Measurements from ENCODE around the gene RAB8A. TPM values are rescaled to one million over a fixed set of nuclear protein-coding genes. Genes with fewer than 3 reads are reported as not detected.
A peak's percentile ranks its signal among the peaks of the same experiment; 100 is the strongest.

Gene RAB8A
- 81.6 and 164 TPM in 2 replicates for total RNA-seq (2011; cell fraction: chromatin; rRNA removed; ENCODE audit: low replicate concordance)
- total RNA-seq (2011; cell fraction: nucleolus; rRNA removed), result 94.9 and 99.9 TPM in 2 replicates
- total RNA-seq (2011; cell fraction: nucleoplasm; rRNA removed), result 96.1 and 105 TPM in 2 replicates
- 42.5 and 47.2 TPM in 2 replicates for total RNA-seq (2014; rRNA removed)
- 60.2 and 66.7 TPM in 2 replicates for total RNA-seq (2014; rRNA removed; fragmentation: Illumina TruSeq; extraction: Trizol)
- 92.0 and 102 TPM in 2 replicates for total RNA-seq (2015; rRNA removed; fragmentation: Illumina TruSeq; extraction: Trizol)
- 71.9 and 82.7 TPM in 2 replicates for total RNA-seq (2021)
- 45.4 and 66.9 TPM in 2 replicates for polyA plus RNA-seq (2011; rRNA removed)
- polyA plus RNA-seq (2011; cell fraction: cytosol; rRNA removed), result 50.7 and 63.0 TPM in 2 replicates
- polyA plus RNA-seq (2011; cell fraction: nucleus; rRNA removed), result 33.2 and 35.1 TPM in 2 replicates
- 34.9 and 92.8 TPM in 2 replicates for polyA plus RNA-seq (2012)
- polyA plus RNA-seq (2014; fragmentation: Illumina TruSeq; extraction: Trizol), result 53.2 and 55.4 TPM in 2 replicates
- 10 to 100 TPM; 11.2 to 13.9 TPM for polyA plus RNA-seq (2014; fragmentation: Nextera tagmentation; extraction: Ambion mirVana)
- polyA plus RNA-seq (2014; rRNA removed), result 47.1 and 80.1 TPM in 2 replicates
- polyA minus RNA-seq (2011; rRNA and poly(A)+ RNA removed), result 168 and 219 TPM in 2 replicates
- 52.2 and 76.3 TPM in 2 replicates for polyA minus RNA-seq (2011; cell fraction: cytosol; rRNA and poly(A)+ RNA removed)
- 34.5 and 60.4 TPM in 2 replicates for polyA minus RNA-seq (2011; cell fraction: nucleus; rRNA and poly(A)+ RNA removed)
- Bru-seq, nascent RNA, result percentile 73 among the genes with signal in this experiment
- percentile 72 among the genes with signal in this experiment for BruChase-seq, experiment 1, labeled RNA remaining after a 2-hour chase
- percentile 78 among the genes with signal in this experiment for BruChase-seq, experiment 2, labeled RNA remaining after a 6-hour chase
- long read RNA-seq, experiment 1, transcript RAB8A-202 (8 exons, 1,315 nt), result minor isoform, 7 of 393 reads
- long read RNA-seq, experiment 1, transcript RAB8A-201 (8 exons, 2,827 nt), result major isoform, 332 of 393 reads
- long read RNA-seq, experiment 1, partial matches to known transcripts, result 5 of 393 reads
- long read RNA-seq, experiment 1, other reads (novel, unspliced or antisense), result 47 of 393 reads
- long read RNA-seq, experiment 2, transcript RAB8A-201 (8 exons, 2,827 nt), result major isoform, 30 of 67 reads
- long read RNA-seq, experiment 2, partial matches to known transcripts, result 3 of 67 reads
- long read RNA-seq, experiment 2, other reads (novel, unspliced or antisense), result 34 of 67 reads
- long read RNA-seq, experiment 3, transcript RAB8A-201 (8 exons, 2,827 nt), result major isoform, 113 of 126 reads
- long read RNA-seq, experiment 3, partial matches to known transcripts, result 11 of 126 reads
- long read RNA-seq, experiment 3, other reads (novel, unspliced or antisense), result 2 of 126 reads

DNA sequence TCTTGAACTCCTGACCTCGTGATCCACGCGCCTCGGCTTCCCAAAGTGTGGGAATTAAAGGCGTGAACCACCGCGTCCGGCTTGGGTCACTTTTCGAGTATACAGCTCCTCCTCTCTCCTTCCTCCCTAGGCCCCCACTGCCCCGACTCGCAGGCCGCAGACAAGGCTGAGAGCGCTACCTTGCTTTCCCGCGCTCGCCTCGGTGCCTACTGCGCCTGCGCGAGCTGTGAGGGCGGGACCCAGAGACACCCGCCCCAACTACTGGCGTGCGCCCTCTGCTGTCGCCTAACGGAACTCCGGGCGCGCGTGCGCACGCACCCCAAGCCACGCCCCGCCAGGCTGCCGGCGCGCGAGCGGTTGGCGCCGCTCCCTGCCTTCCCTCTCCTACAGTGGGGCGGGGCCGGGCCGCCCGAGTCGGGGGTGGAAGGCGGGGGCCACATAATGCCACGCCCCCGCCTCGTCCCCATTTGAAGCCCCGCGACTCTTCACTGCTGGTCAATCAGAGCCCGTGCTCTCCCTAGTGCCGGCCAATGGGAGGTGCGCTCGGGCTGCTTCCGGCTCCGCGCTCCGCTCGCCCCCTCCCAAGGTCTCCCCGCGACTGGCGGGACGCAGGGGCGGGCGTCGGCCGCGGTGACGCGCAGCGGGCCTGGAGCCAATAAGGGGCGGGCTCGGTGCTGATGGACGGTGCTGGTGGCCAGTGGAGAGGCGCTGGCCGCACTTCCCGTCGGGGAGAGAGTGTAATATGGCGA is at the start of gene RAB8A:
RAB8A (plus strand) TSS at position 730 of the 749 bp plus-strand sequence; CDS start at position 743, 13 bp downstream.
- no peaks in the 10 kb centered on the region for H3K9me1 ChIP-seq (ENCODE audit: control insufficient read depth, insufficient read depth, low read length)
- no TSS peak for BruUV-seq (replicated peaks)
- in situ Hi-C loops (cut with MboI), result no loop called here
- DNase-seq (ENCODE audit: extremely low read depth in 1 of 4, low spot score in 3 of 4) (peak; percentile 97 to 99 (median 98)), ATAC-seq (peak; percentile 97), FAIRE-seq (peak; percentile 93)
- H4K20me1 ChIP-seq (replicated peaks; ENCODE audit: control insufficient read depth, insufficient read depth, low read length), result peaks cover 17% of the 10 kb centered on the region
- H3K4me2 ChIP-seq (ENCODE audit: insufficient read depth, low read length), result peak within 1 kb of the TSS; percentile 95
- H3K4me3 ChIP-seq, result peak within 1 kb of the TSS; percentile 100
- POLR2A ChIA-PET, result interaction anchor here (0.6 to 3.9 kb wide), 12 partner anchors 10 to 1499 kb away, joined by 3 to 16 read pairs (median 5); partner anchors contain the start of genes FAM32A and TPM4
- H3K36me3 ChIP-seq (ENCODE audit: control insufficient read depth, insufficient read depth, low read length), result peaks cover 28% of the 10 kb centered on the region; the same call in 2 of the 3 replicates
- CTCF ChIA-PET (ENCODE audit: low intra/inter-chr PET ratio), result interaction anchor here (0.6 to 1.3 kb wide), 3 partner anchors 49 to 69 kb away, joined by 3 read pairs; no protein-coding TSS in a partner anchor
- H3K9me3 ChIP-seq (replicated peaks; ENCODE audit: control insufficient read depth, insufficient read depth, low read depth, low read length), result no peaks in the 10 kb centered on the region
- intact Hi-C loops (cut with micrococcal nuclease), result loop anchor here (1.0 to 5.0 kb wide), 4 partner anchors 41 to 72 kb away; no protein-coding TSS in a partner anchor
- H3K27me3 ChIP-seq (ENCODE audit: control insufficient read depth in 2 of 2, insufficient read depth in 2 of 2, low read length in 2 of 2), result no peaks in the 10 kb centered on the region
- WGBS (ENCODE audit: insufficient coverage, low coverage, missing lambda C conversion rate), result 2% methylated on average over 60 of the region's 81 CpGs
- H3K27ac ChIP-seq (ENCODE audit: extremely low read depth, low read depth, low read length), result peak within 1 kb of the TSS; percentile 98
- peak within 1 kb of the TSS; percentile 98 for H2AFZ ChIP-seq (ENCODE audit: low read depth, low read length)
- H3K9ac ChIP-seq (ENCODE audit: insufficient read depth in 1 of 2, low read depth in 2 of 2, low read length in 2 of 2), result peak within 1 kb of the TSS; percentile 95 to 98
- H3K4me1 ChIP-seq (replicated peaks in 1 of 2; ENCODE audit: control insufficient read depth in 2 of 2, insufficient read depth in 2 of 2, low read length in 2 of 2), result peaks cover 20 to 22% of the 10 kb centered on the region in 2 experiments
- peaks cover 43% of the 10 kb centered on the region for H3K79me2 ChIP-seq (ENCODE audit: control insufficient read depth, insufficient read depth, low read length)
- TF ChIP-seq TCF7L2 (IDR thresholded peaks at IDR 0.05; ENCODE audit: low read depth, low read length) (no peak), SMARCA5 (IDR thresholded peaks at IDR 0.05) (no peak), ILK (tag; IDR thresholded peaks at IDR 0.05; ENCODE audit: borderline replicate concordance, low read depth) (no peak), KAT8 (IDR thresholded peaks at IDR 0.05; ENCODE audit: low read depth) (no peak), NR2C2 (CRISPR knock-in tag; IDR thresholded peaks at IDR 0.05) (no peak), NR2C2 (tag; IDR thresholded peaks at IDR 0.05) (peak; percentile 32; the same call in 1 of the 2 replicates), SMARCA4 (IDR thresholded peaks at IDR 0.05) (peak; percentile 28; the same call in 1 of the 2 replicates), RBM39 (optimal IDR thresholded peaks at IDR 0.05; ENCODE audit: low read depth, low read length) (no peak), ATF3 (IDR thresholded peaks at IDR 0.05) (no peak), ATF3 (CRISPR knock-in tag; conservative IDR thresholded peaks at IDR 0.05) (peak; percentile 66; the same call in 1 of the 2 replicates), ELF1 (tag; IDR thresholded peaks at IDR 0.05) (peak; percentile 93)
- TF ChIP-seq, protein P1, sequence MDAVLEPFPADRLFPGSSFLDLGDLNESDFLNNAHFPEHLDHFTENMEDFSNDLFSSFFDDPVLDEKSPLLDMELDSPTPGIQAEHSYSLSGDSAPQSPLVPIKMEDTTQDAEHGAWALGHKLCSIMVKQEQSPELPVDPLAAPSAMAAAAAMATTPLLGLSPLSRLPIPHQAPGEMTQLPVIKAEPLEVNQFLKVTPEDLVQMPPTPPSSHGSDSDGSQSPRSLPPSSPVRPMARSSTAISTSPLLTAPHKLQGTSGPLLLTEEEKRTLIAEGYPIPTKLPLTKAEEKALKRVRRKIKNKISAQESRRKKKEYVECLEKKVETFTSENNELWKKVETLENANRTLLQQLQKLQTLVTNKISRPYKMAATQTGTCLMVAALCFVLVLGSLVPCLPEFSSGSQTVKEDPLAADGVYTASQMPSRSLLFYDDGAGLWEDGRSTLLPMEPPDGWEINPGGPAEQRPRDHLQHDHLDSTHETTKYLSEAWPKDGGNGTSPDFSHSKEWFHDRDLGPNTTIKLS (IDR thresholded peaks at IDR 0.05; ENCODE audit: borderline replicate concordance, low read depth), result no peak
